Karpas-422 (cell line): ENCODE measurements around the gene MTHFD1L. TPM values are rescaled to one million over a fixed set of nuclear protein-coding genes. Genes with fewer than 3 reads are reported as not detected.

Experiments used
- DNase-seq: peaks from one replicate; pipeline ENCODE4 v3.0.0-alpha.2; 2015
- H2AFZ ChIP-seq: fragments of 200-600 bp; sonication (generic); 2 replicates; pipeline ENCODE4 v1.6.1; 2014; ENCODE audit warnings: antibody characterized with exemption, low read length, mixed read lengths
- H3K27ac ChIP-seq: fragments of 200-600 bp; sonication (generic); 2 replicates; pipeline ENCODE4 v1.5.1; 2014; ENCODE audit warnings: mild to moderate bottlenecking, low read length, moderate library complexity
- H3K27me3 ChIP-seq: fragments of 200-600 bp; sonication (generic); 2 replicates; pipeline ENCODE4 v1.6.1; 2014; ENCODE audit warnings: low read length, mixed read lengths
- H3K36me3 ChIP-seq: fragments of 200-600 bp; sonication (generic); 2 replicates; pipeline ENCODE4 v1.6.1; 2014; ENCODE audit warnings: low read length, mixed read lengths; ENCODE audit not compliant: insufficient read depth
- H3K4me1 ChIP-seq: fragments of 200-600 bp; sonication (generic); 2 replicates; pipeline ENCODE4 v1.6.1; 2014; ENCODE audit warnings: mild to moderate bottlenecking, low read length, mixed read lengths
- H3K4me2 ChIP-seq: fragments of 200-600 bp; sonication (generic); 2 replicates; pipeline ENCODE4 v1.6.1; 2014; ENCODE audit warnings: low read length, low read depth, mild to moderate bottlenecking; ENCODE audit not compliant: poor library complexity, severe bottlenecking
- H3K4me3 ChIP-seq: fragments of 200-600 bp; sonication (generic); 2 replicates; pipeline ENCODE4 v1.5.1; 2014; ENCODE audit warnings: mild to moderate bottlenecking, antibody characterized with exemption, low read length, mixed read lengths
- H3K79me2 ChIP-seq: fragments of 200-600 bp; sonication (generic); 2 replicates; pipeline ENCODE4 v1.6.1; 2014; ENCODE audit warnings: mild to moderate bottlenecking, low read length, mixed read lengths
- H3K9ac ChIP-seq: fragments of 200-600 bp; sonication (generic); 2 replicates; pipeline ENCODE4 v1.6.0; 2014; ENCODE audit warnings: low read length
- H3K9me2 ChIP-seq: fragments of 200-600 bp; sonication (generic), shearing (Covaris generic); replicated peaks from 2 replicates; pipeline ENCODE4 v1.6.0; 2014; ENCODE audit warnings: mild to moderate bottlenecking, low read length, moderate library complexity; ENCODE audit not compliant: insufficient read depth
- H3K9me3 ChIP-seq: fragments of 300-700, 200-600 bp; sonication (generic); 2 replicates; pipeline ENCODE4 v1.6.1; 2014; ENCODE audit warnings: low read length, mixed read lengths
- H4K20me1 ChIP-seq: fragments of 200-600 bp; sonication (generic); 2 replicates; pipeline ENCODE4 v1.6.1; 2014; ENCODE audit warnings: mild to moderate bottlenecking, antibody characterized with exemption, low read length, low read depth; ENCODE audit not compliant: insufficient read depth
- total RNA-seq: library from RNA; depleted of rRNA; stranded (reverse); fragments of >200 nt; shearing (Covaris generic); gene quantifications from 2 replicates; pipeline ENCODE4 v1.2.3, GENCODE V29; 2014; ENCODE audit warnings: low replicate concordance

MTHFD1L gene
- total RNA-seq, 1 experiment from 2014 or later: 60.7 TPM

- H3K27ac ChIP-seq: no peak overlapping the region
- H3K27me3 ChIP-seq: no peaks in the 10 kb centered on the region
- H3K79me2 ChIP-seq: no peaks in the 10 kb centered on the region
These were observed 274.0 kb downstream of the MTHFD1L start for GRCh38 chr6:151139524-151139923.

GRCh38 chr6:151140767-151141166 lies 275.3 kb downstream of the MTHFD1L start:
- Histone ChIP-seq H3K36me3 (no peaks in the 10 kb centered on the region), H3K9me3 (no peaks in the 10 kb centered on the region), H3K4me2 (no peak overlapping the region), H3K27ac (no peak overlapping the region), H3K9me2 (no peaks in the 10 kb centered on the region), H3K4me1 (peaks cover 8% of the 10 kb centered on the region), H2AFZ (no peak overlapping the region), H3K27me3 (no peaks in the 10 kb centered on the region), H3K4me3 (no peak overlapping the region), H3K79me2 (no peaks in the 10 kb centered on the region), H4K20me1 (no peaks in the 10 kb centered on the region), H3K9ac (no peak overlapping the region)
- no peak for DNase-seq

More at GRCh38 chr6:151139524-151139923, 274.0 kb downstream of the MTHFD1L start:
- H3K4me2 ChIP-seq: no peak overlapping the region
- H3K9ac ChIP-seq: no peak overlapping the region
- no peaks in the 10 kb centered on the region for H3K9me2 ChIP-seq
- H3K9me3 ChIP-seq: no peaks in the 10 kb centered on the region
- H3K4me3 ChIP-seq: no peak overlapping the region
- H2AFZ ChIP-seq: no peak overlapping the region
- peaks cover 8% of the 10 kb centered on the region for H3K4me1 ChIP-seq
- no peaks in the 10 kb centered on the region for H4K20me1 ChIP-seq
- H3K36me3 ChIP-seq: no peaks in the 10 kb centered on the region
- DNase-seq: no peak

GRCh38 chr6:151141685-151142084 lies 276.2 kb downstream of the MTHFD1L start:
- DNase-seq: no peak
- no peaks in the 10 kb centered on the region for H3K9me3 ChIP-seq
- no peak overlapping the region for H3K4me2 ChIP-seq

GRCh38 chr6:151142676-151143075 lies 277.2 kb downstream of the MTHFD1L start:
- no peaks in the 10 kb centered on the region for H3K9me2 ChIP-seq
- DNase-seq: peak; percentile 44
- H3K79me2 ChIP-seq: no peaks in the 10 kb centered on the region
- H3K4me1 ChIP-seq: peaks cover 8% of the 10 kb centered on the region
- H3K9ac ChIP-seq: no peak overlapping the region
- no peak overlapping the region for H3K4me3 ChIP-seq
- no peak overlapping the region for H3K4me2 ChIP-seq
- H3K36me3 ChIP-seq: no peaks in the 10 kb centered on the region
- no peak overlapping the region for H2AFZ ChIP-seq
- H4K20me1 ChIP-seq: no peaks in the 10 kb centered on the region
- H3K27ac ChIP-seq: no peak overlapping the region
- H3K27me3 ChIP-seq: no peaks in the 10 kb centered on the region
- H3K9me3 ChIP-seq: no peaks in the 10 kb centered on the region

More at GRCh38 chr6:151141685-151142084, 276.2 kb downstream of the MTHFD1L start:
- Histone ChIP-seq H3K79me2 (no peaks in the 10 kb centered on the region), H2AFZ (no peak overlapping the region), H3K27me3 (no peaks in the 10 kb centered on the region), H3K27ac (no peak overlapping the region), H3K4me1 (peaks cover 8% of the 10 kb centered on the region), H4K20me1 (no peaks in the 10 kb centered on the region), H3K9me2 (no peaks in the 10 kb centered on the region), H3K36me3 (no peaks in the 10 kb centered on the region), H3K4me3 (no peak overlapping the region), H3K9ac (no peak overlapping the region)

- Histone ChIP-seq H3K4me3 (no peak overlapping the region), H2AFZ (no peak overlapping the region), H3K27ac (no peak overlapping the region), H3K79me2 (no peaks in the 10 kb centered on the region), H3K4me2 (no peak overlapping the region), H3K9me2 (no peaks in the 10 kb centered on the region), H3K9me3 (no peaks in the 10 kb centered on the region), H3K4me1 (peaks cover 8% of the 10 kb centered on the region), H3K36me3 (no peaks in the 10 kb centered on the region), H3K27me3 (no peaks in the 10 kb centered on the region), H4K20me1 (no peaks in the 10 kb centered on the region), H3K9ac (no peak overlapping the region)
- DNase-seq: no peak
These were observed 277.8 kb downstream of the MTHFD1L start for GRCh38 chr6:151143337-151143736.

- DNase-seq: no peak
- Histone ChIP-seq H3K9ac (no peak overlapping the region), H3K36me3 (no peaks in the 10 kb centered on the region), H3K9me2 (no peaks in the 10 kb centered on the region), H3K9me3 (no peaks in the 10 kb centered on the region), H2AFZ (no peak overlapping the region), H3K4me1 (peaks cover 8% of the 10 kb centered on the region), H4K20me1 (no peaks in the 10 kb centered on the region), H3K4me3 (no peak overlapping the region), H3K27me3 (no peaks in the 10 kb centered on the region), H3K79me2 (no peaks in the 10 kb centered on the region), H3K27ac (no peak overlapping the region), H3K4me2 (no peak overlapping the region)
These were observed 278.3 kb downstream of the MTHFD1L start for GRCh38 chr6:151143806-151144205.

GRCh38 chr6:151147118-151147832 lies 281.8 kb downstream of the MTHFD1L start:
- no peak overlapping the region for H3K9ac ChIP-seq
- H3K9me3 ChIP-seq: no peaks in the 10 kb centered on the region
- no peaks in the 10 kb centered on the region for H3K36me3 ChIP-seq
- no peak overlapping the region for H3K4me2 ChIP-seq
- no peak overlapping the region for H2AFZ ChIP-seq
- H3K4me1 ChIP-seq: 0 out of 2 replicates have a peak, but pooled peaks cover 3% of the 10 kb centered on the region
- peak; percentile 20 for DNase-seq
- H3K27ac ChIP-seq: no peak overlapping the region
- H3K27me3 ChIP-seq: no peaks in the 10 kb centered on the region
- no peaks in the 10 kb centered on the region for H4K20me1 ChIP-seq
- no peak overlapping the region for H3K4me3 ChIP-seq
- no peaks in the 10 kb centered on the region for H3K79me2 ChIP-seq
- H3K9me2 ChIP-seq: no peaks in the 10 kb centered on the region

GRCh38 chr6:151148111-151148510 lies 282.6 kb downstream of the MTHFD1L start:
- no peak overlapping the region for H3K4me3 ChIP-seq
- no peak overlapping the region for H3K4me2 ChIP-seq
- H3K9me2 ChIP-seq: no peaks in the 10 kb centered on the region
- H2AFZ ChIP-seq: no peak overlapping the region
- no peaks in the 10 kb centered on the region for H3K9me3 ChIP-seq
- H3K27ac ChIP-seq: no peak overlapping the region
- H4K20me1 ChIP-seq: no peaks in the 10 kb centered on the region
- H3K36me3 ChIP-seq: no peaks in the 10 kb centered on the region
- no peak overlapping the region for H3K9ac ChIP-seq
- H3K79me2 ChIP-seq: no peaks in the 10 kb centered on the region
- DNase-seq: no peak
- H3K27me3 ChIP-seq: no peaks in the 10 kb centered on the region
- H3K4me1 ChIP-seq: no peaks in the 10 kb centered on the region
